Hepatocyte (in vitro differentiated cells): ENCODE data around the gene UBE4A. TPM values are rescaled to one million over a fixed set of nuclear protein-coding genes. Genes with fewer than 3 reads are reported as not detected.

Experiments
- DNase-seq: peaks from one replicate; pipeline ENCODE4 v3.0.0-alpha.2; 2016; ENCODE audit warnings: low spot score
- H2AFZ ChIP-seq: fragments of 200-600 bp; sonication (generic); 2 replicates; pipeline ENCODE4 v1.6.0; 2016; ENCODE audit warnings: antibody characterized with exemption, mild to moderate bottlenecking
- H3K27ac ChIP-seq: fragments of 200-600 bp; sonication (generic); 2 replicates; pipeline ENCODE4 v1.5.1; 2016; ENCODE audit warnings: mild to moderate bottlenecking
- H3K27me3 ChIP-seq: fragments of 200-600 bp; sonication (generic); 2 replicates; pipeline ENCODE4 v1.6.1; 2016
- H3K36me3 ChIP-seq: fragments of 200-600 bp; sonication (generic); replicated peaks from 2 replicates; pipeline ENCODE4 v1.5.1; 2016; ENCODE audit warnings: low read depth; ENCODE audit not compliant: insufficient read depth
- H3K4me1 ChIP-seq: fragments of 200-600 bp; sonication (generic); 2 replicates; pipeline ENCODE4 v1.5.1; 2016; ENCODE audit warnings: mild to moderate bottlenecking, moderate library complexity; ENCODE audit not compliant: insufficient read depth
- H3K4me2 ChIP-seq: fragments of 200-600 bp; sonication (generic); 2 replicates; pipeline ENCODE4 v1.6.0; 2016
- H3K4me3 ChIP-seq: fragments of 200-600 bp; sonication (generic); 2 replicates; pipeline ENCODE4 v1.5.1; 2016; ENCODE audit warnings: mild to moderate bottlenecking
- H3K79me2 ChIP-seq: fragments of 200-600 bp; sonication (generic); 2 replicates; pipeline ENCODE4 v1.6.0; 2017; ENCODE audit warnings: mild to moderate bottlenecking
- H3K9me2 ChIP-seq: fragments of 200-600 bp; sonication (generic); replicated peaks from 2 replicates; pipeline ENCODE4 v1.6.0; 2017; ENCODE audit warnings: mild to moderate bottlenecking; ENCODE audit not compliant: insufficient read depth
- H3K9me3 ChIP-seq: fragments of 200-600 bp; sonication (generic); 2 replicates; pipeline ENCODE4 v1.5.1; 2016; ENCODE audit warnings: low read depth, mild to moderate bottlenecking
- H4K20me1 ChIP-seq: fragments of 200-600 bp; sonication (generic); 2 replicates; pipeline ENCODE4 v1.6.0; 2016; ENCODE audit warnings: mild to moderate bottlenecking; ENCODE audit not compliant: insufficient read depth, poor library complexity, severe bottlenecking
- CTCF ChIP-seq: fragments of 200-600 bp; sonication (generic); IDR thresholded peaks from 2 replicates; pipeline ENCODE4 v1.5.1; 2016; ENCODE audit warnings: antibody characterized with exemption, mild to moderate bottlenecking; ENCODE audit not compliant: poor library complexity
- EZH2 ChIP-seq: fragments of 200-600 bp; sonication (generic); IDR thresholded peaks from 2 replicates; pipeline ENCODE4 v1.6.1; 2016; ENCODE audit warnings: antibody characterized with exemption, mild to moderate bottlenecking, borderline replicate concordance
- EZH2phosphoT487 ChIP-seq: fragments of 200-600 bp; sonication (generic); IDR thresholded peaks from one replicate; pipeline ENCODE4 v1.6.1; 2018; ENCODE audit warnings: antibody characterized with exemption, mild to moderate bottlenecking, low read depth, moderate library complexity; ENCODE audit not compliant: unreplicated experiment, severe bottlenecking
- WGBS: methylation state at CpG from one replicate; pipeline ENCODE4 v1.1.6; 2016; ENCODE audit warnings: low lambda C conversion rate; ENCODE audit errors: missing lambda C conversion rate; 5-methylcytosine and 5-hydroxymethylcytosine counted together
- polyA plus RNA-seq: library from polyadenylated mRNA; unstranded; fragments of >200 nt; fragmentation: Nextera tagmentation; extraction: Ambion mirVana; gene quantifications from 2 replicates; pipeline ENCODE4 v1.2.1, GENCODE V29; 2016
- total RNA-seq: library from RNA; depleted of rRNA; stranded (reverse); fragments of >200 nt; gene quantifications from 2 replicates; pipeline ENCODE4 v1.2.3, GENCODE V29; 2014

Gene UBE4A
- total and polyA plus RNA-seq, 2 experiments from 2014 or later: 19.7 to 57.5 TPM

GRCh38 chr11:118439646-118440045 is 80.2 kb downstream of the UBE4A start:
- no peak for TF ChIP-seq CTCF
- TF ChIP-seq EZH2: no peak
- no peak for TF ChIP-seq EZH2phosphoT487
- no peak for DNase-seq
- Histone ChIP-seq H3K9me3 (no peaks in the 10 kb centered on the region), H4K20me1 (peaks cover 76% of the 10 kb centered on the region), H3K27me3 (no peaks in the 10 kb centered on the region), H3K9me2 (no peaks in the 10 kb centered on the region), H3K79me2 (peaks cover 80% of the 10 kb centered on the region), H3K4me1 (peaks cover 20% of the 10 kb centered on the region), H2AFZ (no peak overlapping the region), H3K4me3 (peak overlapping the region; percentile 25), H3K27ac (peak overlapping the region; percentile 38), H3K36me3 (no peaks in the 10 kb centered on the region), H3K4me2 (peak overlapping the region; percentile 94)

- 64% methylated on average over 3 of the region's 3 CpGs for WGBS
- no peak for TF ChIP-seq CTCF
- no peak for TF ChIP-seq EZH2
- no peak for TF ChIP-seq EZH2phosphoT487
- Histone ChIP-seq H4K20me1 (peaks cover 98% of the 10 kb centered on the region), H2AFZ (no peak overlapping the region), H3K36me3 (no peaks in the 10 kb centered on the region), H3K4me3 (no peak overlapping the region), H3K27ac (no peak overlapping the region), H3K4me1 (peaks cover 20% of the 10 kb centered on the region), H3K4me2 (peak overlapping the region; percentile 18), H3K27me3 (no peaks in the 10 kb centered on the region), H3K79me2 (peaks cover 99% of the 10 kb centered on the region), H3K9me2 (no peaks in the 10 kb centered on the region), H3K9me3 (no peaks in the 10 kb centered on the region)
- DNase-seq: no peak
Observed at GRCh38 chr11:118441770-118442275, 82.4 kb downstream of the UBE4A start.

GRCh38 chr11:118442301-118442700 is 82.9 kb downstream of the UBE4A start:
- H3K9me3 ChIP-seq: no peaks in the 10 kb centered on the region
- no peak overlapping the region for H2AFZ ChIP-seq
- H3K4me2 ChIP-seq: peak overlapping the region; percentile 18
- peaks cover 98% of the 10 kb centered on the region for H4K20me1 ChIP-seq
- H3K4me1 ChIP-seq: peaks cover 20% of the 10 kb centered on the region
- H3K27me3 ChIP-seq: no peaks in the 10 kb centered on the region
- TF ChIP-seq EZH2 (no peak), CTCF (no peak), EZH2phosphoT487 (no peak)
- H3K36me3 ChIP-seq: no peaks in the 10 kb centered on the region
- DNase-seq: no peak
- no peak overlapping the region for H3K27ac ChIP-seq
- 78% methylated on average over 3 of the region's 3 CpGs for WGBS
- H3K9me2 ChIP-seq: no peaks in the 10 kb centered on the region
- H3K79me2 ChIP-seq: peaks cover 99% of the 10 kb centered on the region
- no peak overlapping the region for H3K4me3 ChIP-seq
